HG03378 (cell line): ENCODE results near the gene ZBTB7C.

Experiments used
- ATAC-seq: cut with Tn5 transposase; IDR thresholded peaks from one replicate; pipeline ENCODE4 v1.9.1; 2021; ENCODE audit warnings: mild to moderate bottlenecking, moderate library complexity; ENCODE audit not compliant: unreplicated experiment

The ZBTB7C gene

DNA sequence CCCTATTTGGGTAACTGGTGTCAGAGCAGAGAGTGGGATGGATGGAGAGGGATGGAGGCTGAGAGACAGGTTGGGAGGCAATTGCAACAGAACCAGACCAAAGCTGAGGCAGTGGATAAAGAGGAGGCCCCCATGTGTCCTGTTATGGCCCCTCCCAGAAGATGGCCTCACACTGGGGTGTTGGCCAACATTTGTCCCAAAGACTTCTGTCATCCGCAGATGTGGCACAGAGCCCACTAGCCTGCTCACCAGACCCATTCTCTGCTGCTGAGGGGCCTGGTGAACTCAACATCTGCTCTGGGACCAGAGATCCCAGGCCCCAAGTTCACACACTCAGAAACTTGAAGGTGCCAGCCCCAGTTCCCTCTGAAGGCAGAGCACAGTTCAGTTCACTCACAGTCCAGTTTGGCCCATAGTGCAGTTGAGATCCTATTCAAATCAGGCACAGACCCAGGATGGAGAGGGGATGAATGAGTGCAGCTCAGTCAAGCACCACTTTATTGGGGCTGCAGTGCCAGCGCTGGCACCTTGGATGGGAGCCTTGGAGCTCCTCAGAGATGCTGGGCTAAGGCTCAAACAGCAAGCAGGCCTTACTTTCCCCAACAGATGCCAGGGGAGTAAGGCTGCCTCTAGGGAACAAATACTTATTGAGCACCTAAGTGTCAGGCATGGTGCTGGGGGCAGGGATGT is 189.2 kb downstream of the ZBTB7C start:
- no peak for ATAC-seq

DNA sequence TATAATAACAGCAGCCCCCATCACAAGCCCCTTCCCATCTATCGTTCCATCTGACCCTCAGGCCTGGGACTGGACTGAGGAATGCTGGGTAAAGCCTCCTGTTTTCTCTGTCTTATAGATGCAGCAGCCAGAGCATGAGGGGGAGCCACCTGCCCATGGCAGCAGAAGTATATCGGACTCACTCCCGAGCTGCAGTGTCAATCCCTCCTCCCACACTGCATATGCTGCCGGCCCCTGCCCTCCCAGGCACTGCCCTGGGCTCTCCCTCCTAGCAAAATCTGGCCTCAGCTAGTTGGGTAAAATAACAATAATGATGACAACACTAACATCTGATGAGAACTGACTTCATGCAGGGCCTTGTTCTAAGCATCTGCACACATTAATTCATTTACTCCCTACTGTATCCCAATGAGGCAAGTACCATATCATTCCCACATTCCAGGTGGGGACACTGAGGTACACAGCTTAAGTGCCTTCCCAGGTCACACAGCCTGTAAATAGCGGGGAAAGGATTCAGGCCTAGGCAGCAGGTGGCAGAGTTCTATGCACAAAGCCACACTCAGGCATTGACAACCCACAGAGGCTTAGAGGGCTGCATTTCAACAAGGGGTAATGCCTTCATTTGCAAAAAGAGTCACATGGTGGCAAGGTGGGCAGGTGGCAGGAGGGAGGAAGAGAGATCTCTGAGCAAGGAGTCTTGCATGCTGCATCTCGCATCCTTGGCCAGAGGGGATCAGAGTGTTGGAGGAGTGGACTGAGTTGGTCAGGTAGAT is 190.0 kb downstream of the ZBTB7C start:
- ATAC-seq: no peak

DNA sequence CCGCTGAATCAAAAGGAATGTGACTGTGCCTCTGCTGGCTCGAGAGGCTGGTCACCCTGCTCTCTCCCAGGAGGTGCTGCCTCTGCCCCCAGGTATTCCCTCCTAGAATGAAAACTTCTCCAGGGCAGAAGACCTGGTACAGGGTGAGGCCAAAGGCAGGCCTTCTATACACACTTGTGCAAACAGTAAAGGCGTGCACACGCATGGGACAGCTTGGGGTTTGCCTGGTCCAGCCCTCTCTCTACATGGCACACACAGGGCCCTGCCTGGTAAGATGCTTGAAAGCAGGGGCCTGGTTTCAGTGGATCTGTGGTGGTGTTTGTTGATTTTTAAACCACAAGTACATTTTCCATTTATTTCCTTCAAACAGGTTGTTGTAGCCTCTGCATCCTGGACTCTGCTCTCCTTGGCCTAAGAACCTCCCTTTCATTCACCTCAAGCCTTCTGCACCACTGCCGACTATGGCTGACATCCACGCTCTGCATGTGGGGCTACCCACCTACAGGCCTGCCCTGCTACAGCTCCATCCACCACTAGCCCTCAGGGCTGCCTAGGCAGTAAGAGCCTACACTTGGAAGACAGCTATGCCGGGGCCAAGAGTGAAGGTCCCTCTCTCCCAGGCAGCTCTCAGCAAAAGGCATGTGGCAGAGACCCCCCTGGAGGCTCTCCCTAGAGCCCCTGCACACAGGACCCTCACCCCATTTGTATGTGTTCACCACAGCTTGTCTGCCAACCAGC is 190.7 kb downstream of the ZBTB7C start:
- ATAC-seq: no peak

DNA sequence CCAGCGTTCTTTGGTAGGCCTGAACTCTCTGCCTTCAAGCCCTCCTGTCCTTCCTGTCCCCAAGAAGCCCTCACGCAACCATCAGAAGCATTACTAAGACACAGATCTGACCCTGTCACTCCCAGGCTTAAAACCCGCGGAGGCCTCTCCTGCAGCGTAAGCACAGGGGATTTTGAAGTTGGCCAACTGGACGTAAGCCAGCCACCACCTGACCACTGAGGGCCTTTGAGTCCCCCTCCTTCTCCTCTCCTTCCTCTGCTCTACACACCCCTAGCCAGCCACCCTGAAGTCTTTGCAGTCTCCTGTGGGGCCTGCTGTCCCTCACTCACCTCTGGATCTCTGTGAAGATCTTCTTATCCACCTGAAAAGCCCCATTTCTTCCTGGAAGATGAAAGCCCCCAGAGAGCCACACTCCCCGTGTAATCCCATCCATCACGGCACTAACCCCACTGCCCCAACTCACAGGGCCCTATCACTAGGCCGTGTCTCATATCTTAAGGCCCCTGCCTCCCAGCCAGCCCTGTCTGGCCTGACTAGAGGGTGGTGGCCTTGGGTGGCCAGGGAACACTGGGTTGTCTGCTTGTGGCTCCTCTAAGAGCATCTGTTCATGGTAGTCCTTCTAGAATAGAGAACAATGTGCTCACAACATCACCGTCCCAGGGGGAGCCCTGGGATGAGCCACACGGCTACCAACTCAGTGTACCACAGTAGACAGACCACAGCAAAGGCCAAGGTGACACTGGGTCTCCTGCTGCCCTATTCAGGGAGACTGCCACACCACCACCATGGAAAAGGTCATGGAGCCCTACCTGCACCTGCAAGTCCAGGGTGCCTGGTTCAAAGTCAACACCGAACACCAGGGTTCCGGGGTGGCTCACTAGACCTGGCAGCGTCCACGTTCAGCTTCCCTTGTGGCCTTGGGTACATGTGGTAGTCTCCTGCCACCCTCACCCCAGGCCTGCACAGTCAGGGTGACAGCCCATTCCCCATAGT is 191.6 kb downstream of the ZBTB7C start:
- no peak for ATAC-seq

DNA sequence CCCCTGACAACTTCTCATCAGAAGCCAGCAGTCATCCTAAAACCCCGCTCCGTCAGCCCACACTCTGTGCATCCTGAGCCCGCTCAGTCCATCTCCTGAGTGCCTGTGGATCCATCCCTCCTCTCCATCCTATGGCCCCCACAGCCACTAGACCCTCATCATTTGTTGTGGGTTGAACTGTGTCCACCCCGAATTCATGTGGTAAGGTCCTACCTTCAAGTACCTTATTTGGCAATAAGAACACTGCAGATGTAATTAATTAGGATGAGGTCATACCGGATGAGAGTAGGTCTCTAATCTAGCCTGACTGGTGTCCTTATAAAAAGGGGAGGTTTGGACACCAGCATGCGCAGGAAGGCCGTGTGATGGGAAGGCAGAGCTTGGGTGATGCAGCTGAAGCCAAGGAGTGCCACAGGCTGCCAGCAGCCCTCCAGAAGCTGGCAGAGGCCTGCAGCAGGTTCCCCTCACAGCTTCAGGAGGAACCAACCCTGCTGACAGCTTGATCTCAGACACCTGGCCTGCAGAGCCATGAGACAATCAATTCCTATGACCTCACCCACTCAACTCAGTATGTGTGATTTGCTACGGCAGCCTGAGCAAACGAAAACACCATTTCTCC is 192.4 kb downstream of the ZBTB7C start:
- no peak for ATAC-seq

DNA sequence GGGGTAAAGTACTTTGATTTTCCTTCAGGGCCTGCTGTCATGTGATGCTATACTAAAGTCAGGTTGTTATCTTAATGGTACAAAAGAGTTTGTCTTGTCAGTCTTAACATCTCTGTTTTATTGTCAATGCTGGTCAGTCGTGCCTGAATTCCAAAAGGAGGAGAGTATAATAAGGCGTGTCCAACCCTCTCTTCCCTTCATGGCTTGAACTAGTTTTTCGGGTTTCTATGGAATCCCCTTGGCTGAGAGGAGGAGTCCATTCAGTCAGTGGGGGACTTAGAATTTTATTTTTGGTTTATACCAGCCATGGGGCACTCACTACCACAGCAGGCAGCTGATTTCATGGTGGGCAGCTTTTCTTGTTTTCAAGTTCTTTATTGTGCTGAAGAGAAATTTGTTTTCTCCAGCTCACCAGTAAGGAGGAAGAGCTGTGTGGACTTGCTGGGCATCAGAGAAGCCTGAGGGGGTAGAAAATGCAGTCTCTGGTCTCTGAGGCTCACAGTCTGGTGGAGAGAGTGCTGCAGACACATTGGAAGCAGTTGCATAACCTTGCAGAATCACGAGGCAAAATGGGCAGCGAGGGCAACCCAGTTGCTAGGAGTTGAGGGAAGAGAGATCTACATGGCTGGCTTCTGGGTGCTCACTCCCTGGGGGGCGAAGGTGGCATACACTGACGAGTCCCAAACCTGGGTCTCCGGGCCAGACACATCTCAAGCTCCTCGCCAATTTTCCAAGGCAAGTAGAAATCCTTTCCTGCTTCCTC is 193.1 kb downstream of the ZBTB7C start:
- no peak for ATAC-seq

DNA sequence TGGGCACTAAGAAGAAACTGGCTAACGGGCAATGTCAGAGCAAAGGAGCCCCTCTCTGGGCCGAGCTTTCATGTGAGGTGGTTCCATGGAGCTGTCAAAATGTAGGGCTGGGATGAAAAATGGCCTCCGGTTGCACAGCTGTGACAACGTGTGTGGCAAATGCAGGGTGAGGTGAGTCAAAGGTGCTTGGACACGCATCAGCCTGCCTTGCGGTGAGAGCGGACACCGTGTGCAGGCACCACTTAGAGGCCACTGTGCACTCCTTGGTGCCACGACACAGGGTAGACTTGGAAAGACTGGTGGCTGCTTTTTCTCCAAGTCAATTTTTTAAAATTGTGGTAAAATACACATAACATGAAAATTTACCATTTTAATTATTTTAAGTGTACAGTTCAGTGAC is 195.4 kb downstream of the ZBTB7C start:
- ATAC-seq: no peak

DNA sequence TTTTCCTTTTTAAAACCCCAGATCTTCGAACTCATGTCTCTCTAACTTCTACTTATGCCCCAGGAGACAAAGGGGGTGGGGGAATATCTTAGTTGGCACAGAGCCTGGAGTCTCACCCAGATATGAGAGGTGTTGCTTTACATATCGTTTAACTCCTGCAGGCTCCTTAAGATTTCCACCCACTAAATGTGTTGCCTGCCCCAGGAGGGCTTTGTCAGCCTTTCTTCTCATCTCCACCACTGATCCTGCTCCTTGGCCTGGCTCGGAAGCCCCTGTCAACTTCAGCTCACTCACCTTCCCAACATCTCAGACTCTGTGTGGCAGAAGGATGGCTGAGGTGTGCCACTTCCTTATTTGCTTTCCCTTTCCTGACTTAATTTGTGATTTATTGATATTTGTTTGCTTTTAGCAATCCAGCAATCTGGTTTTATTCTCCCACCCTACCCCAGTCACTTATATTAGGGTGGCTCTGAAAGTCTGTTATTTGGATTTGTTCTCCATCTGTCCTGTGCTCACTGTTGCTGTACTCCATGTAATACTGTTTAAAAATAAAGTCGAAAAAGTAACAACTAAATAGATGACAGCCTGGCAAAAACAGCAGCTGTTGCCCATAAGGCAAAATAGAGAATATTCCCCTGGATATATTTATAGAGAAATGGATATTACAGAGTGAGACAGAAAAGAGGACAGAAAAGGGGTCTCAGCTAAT is 200.6 kb downstream of the ZBTB7C start:
- ATAC-seq: no peak

DNA sequence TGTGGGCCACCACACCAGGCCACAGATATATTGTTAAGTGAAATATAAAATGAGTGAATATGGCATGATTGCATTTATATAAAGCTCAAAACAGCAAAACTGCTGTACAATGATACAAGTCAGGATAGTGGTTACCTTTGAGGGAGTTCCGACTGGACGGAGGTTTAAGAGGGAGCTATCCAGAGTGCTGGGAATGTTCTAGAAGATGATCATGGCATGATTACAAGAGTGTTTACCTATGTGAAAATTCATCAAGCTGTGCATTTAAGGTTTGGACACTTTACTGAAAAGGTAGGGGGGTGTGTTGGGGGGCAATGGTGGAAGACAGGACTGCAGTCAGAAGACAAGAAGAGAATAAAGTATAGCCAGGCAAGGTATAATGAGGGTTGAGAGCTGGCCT is 201.4 kb downstream of the ZBTB7C start:
- no peak for ATAC-seq

DNA sequence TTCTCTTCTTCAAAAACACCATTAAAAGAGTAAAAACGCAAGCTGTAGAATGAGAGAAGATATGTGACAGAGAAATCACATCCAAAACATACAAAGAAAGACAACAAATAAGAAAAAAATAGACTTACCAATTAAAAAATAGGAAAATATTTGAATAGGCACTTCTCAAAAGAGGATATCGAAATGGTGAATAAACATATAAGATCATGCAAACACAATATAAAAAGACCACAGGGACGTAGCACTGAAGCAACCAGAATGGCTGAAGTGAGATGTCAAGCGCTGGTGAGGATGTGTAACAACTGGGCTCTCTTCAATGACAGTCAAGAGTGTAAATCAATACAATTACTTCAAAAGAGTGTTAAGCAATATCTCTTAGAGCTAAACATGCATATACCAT is 202.3 kb downstream of the ZBTB7C start:
- no peak for ATAC-seq

DNA sequence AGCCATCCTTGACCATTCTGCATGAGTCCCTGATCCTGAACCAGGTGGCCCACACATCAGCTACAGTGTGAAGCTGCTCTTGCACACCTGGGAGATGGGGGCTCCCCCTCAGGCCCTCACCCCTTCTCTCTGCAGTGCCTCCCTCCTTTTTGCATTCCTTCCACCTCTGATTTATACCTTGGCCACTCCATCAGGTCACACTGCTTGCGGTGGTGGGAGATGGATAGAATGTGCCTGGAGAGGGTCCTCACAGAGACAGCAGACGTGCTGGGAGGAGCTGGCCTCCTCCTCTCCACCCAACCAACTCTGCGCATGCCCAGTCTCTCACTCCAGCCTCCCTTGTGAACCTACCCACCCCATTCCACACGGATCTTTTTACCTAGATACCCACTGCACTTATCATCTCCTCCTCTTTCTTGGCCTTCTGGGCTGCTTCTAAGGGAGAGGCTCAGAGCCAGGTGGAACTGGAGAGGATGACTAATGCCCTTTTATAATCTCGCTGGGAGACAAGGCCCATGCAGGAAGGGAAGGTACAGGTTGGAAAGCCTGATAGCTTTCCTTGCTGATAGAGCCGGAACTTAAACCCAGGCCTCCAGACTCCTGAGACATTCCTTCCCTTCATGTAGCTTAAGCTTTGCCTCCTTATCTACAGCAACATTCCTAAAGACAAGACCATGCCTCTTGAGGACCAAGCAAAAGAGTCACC is 205.1 kb downstream of the ZBTB7C start:
- no peak for ATAC-seq

DNA sequence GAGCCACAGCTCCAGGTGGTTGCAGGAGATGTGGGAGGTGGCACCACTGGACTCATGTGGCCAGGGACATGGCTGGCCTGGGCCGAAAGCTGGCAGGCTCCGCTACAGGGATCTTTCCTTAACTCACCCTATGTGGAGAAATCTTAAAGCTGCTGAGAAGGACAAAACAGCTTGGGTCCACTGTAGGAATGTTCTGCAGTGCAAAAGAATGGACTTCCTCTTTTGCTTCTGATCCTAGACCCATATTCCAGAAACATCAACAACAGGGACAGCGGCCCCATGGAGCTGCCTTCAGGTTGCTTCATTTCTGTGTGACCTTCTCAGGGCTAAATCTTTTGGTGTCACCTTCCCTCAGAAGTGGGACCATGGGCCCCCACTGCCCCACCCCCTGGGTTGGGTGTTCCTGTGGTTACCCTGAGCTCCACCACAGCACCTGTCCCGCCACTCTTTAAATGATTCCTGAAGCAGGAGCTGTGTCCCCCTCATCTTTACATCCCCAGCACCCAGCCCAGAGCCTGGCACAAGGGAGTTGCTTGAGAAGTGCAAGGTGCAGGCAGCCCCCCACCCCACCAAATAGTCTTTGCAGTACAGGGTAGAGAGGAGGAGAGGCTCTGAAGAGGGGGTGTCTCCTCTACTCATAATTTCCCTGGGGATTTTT is 205.8 kb downstream of the ZBTB7C start:
- no peak for ATAC-seq

DNA sequence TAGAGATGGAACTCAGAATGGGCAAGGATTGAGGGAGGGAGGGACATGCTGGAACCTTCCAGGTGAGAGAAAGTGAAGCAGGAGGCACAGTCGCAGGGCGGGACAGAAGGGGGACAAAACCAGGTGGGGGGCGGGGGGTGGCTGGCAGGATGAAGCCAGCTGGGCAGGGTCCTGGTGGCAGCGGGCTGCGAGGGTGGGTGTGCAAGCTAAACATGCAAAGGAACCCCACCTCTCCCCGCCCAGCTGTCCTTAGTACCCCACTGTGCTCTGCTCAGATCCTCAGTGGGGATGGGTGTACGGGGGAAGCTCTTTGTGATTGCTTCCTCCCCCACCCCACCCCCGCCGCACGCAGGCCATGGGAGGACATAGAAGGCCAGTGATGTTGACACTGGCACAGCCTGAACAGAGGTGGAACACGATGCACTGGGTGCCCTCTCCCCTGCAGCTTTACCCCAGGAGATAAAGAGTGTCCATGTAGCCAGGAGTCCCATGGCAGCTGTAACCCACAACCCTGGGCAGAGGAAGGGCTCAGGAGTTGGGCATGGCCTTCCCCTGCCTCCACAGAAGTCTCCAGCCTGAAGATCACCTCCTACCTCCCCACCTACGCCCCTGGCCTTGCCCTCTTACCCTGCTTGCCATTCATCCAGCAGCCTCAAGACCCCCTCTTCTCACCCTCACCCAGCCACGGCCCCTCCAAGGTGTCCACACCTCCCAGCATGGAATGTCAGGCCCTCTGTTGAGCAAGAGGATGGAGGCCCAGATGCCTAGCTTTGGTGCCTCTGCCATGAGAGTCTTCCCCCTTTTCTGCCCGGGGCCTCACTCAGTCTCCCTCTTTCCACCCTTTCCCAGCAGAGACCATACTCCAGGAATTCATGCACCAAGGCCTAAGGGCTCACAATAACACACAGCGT is 206.6 kb downstream of the ZBTB7C start:
- no peak for ATAC-seq

DNA sequence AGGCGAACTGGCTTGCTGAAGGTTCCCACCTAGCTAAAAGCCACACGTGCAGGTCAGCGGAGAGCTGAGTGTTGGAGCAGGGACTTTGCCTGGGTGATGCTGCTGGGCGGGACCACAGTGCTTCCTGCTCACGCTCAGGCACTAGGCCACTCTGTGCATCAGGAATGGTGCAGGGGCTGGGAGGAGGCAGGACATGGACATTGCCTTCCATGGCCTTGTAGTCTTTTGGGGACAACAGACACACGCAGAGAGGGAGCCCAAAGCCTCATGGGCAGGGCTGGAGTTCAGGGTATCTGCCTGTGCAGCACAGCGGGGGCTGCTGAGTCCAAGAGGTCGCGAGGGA is 207.2 kb downstream of the ZBTB7C start:
- no peak for ATAC-seq

DNA sequence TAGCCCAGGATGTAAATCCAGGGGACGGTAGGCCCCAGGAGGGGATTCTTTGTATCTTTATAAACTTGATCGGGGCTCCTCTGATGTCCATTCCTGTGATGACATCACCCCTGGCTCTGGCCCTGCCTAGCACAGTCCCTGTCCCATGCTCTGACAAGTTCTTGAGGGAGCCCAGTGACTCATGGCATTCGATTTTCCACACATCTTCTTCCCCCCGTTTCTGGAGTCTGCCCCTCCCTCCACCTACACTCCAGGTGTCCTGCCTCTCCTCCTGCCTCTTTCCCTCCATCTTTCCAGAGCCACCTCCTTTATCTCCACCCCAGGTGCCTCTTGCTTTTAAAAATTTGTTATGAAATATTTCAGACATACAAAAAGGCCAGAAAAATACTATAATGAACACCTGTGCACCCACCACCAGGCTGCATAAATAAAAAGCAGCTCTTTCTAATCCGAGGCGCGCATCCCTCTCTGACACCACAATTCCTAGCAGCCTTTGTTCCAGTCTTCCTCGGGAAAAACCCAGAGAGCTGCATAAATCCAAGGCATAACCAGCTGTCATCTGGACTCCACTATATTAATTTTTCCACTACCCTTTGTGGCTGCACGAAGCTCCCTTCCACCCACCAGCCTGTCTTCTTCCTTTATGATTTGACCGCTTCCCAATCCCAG is 207.7 kb downstream of the ZBTB7C start:
- ATAC-seq: no peak

DNA sequence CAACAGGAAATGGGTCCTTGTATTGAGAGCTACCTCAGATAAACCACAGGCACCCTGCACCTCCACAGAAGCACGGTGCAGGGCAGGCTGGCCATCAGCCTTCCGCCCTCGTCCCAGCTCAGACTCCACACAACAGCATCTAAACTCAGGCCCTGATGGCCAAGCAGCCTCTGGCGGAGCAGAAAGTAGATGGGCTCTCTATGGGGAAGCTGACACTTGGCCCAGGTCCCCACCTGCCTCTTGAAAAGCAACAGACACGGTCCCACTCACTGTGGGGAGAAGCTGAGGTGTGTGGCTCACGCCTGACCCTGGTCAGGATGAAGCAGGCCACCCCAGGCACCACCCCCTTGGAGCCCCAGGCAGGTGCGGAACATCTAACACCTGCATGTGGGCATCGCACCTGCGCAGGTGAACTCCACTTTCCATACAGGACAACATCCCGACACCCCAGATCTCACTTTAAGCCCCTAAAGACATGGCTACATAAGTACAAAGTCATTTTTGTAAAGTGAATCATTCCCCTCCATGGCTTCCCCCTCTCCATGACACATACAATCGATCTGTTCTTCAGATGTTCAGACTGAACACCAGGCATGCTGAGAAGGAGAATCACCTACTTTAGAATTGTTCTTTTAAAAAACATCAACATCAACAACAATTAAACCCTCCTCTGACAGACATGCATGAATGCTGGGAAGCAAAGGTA is 208.4 kb downstream of the ZBTB7C start:
- ATAC-seq: no peak
